H1 (cell line): ENCODE measurements around the gene OVCA2.

ENCODE experiments used
- CREB1 ChIP-seq: IDR thresholded peaks from 2 replicates; pipeline ENCODE4 v1.6.1; 2012; ENCODE audit warnings: inconsistent platforms
- EZH2 ChIP-seq: fragments of 200-600 bp; sonication (generic); IDR thresholded peaks from 2 replicates; pipeline ENCODE4 v1.7.1; 2012; ENCODE audit warnings: low read depth, mild to moderate bottlenecking, moderate library complexity, low read length, inconsistent platforms; ENCODE audit not compliant: severe bottlenecking
- SIN3A ChIP-seq, 2 experiments: IDR thresholded peaks in 1 of 2; conservative IDR thresholded peaks in 1 of 2; 2 replicates each; pipeline ENCODE4 v1.6.1; 2011 to 2012; ENCODE audit warnings: low read length in 2 of 2, improper control_type of control experiment in 1 of 2, low read depth in 1 of 2, mild to moderate bottlenecking in 1 of 2

DNA sequence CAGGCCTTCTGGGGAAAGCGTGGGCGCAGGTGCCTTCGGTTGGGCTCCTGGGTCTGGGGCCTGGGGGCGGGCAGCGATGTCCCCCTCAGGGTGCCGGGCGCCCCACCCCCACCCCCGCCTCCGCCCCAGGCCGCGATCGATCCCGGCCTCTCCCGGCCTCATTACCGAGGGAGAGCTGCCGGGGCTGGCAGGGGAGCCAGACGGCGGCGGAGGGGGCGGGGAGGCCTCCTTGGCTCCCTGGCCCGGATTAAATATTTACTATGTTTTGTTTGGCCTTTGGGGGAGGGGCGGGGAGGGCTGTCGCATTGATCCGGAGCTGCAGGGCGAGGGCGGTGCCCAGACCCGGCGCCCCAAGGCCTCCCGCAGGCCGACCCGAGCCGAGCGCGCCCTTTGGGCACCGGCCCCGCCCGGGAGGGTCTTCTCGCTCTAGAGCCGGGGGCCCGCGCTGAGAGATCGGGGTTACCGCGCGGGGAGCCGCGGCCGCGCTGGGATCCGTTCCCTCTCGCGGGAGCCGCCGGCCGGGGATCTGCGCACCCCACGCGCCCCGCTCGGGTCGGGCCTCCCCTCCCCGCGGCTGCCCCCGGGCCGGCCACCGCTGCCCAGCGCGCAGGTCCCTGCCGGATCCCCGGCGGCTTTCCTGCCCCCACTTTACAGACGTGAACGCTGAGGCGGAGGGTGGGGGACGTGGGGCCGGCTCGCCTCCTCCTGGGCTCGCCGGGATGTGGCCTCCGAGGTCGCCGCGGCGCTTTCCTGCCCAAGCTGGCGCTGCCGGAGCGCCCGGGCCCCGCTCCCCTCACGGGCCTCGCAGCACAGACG, 43.7 kb upstream of the OVCA2 start:
- no peak for TF ChIP-seq SIN3A (conservative IDR thresholded peaks at IDR 0.05 in 1 of 2, IDR thresholded peaks at IDR 0.05 in 1 of 2; ENCODE audit: low read depth in 1 of 2, low read length in 2 of 2)
- no peak for TF ChIP-seq EZH2
- TF ChIP-seq CREB1: no peak
